ENCODE data around the gene TACC3.

Gene TACC3

GRCh38 chr4:1756079-1756478 lies 34.8 kb downstream of the TACC3 start:
- no peak for ATAC-seq
- H3K27me3 Mint-ChIP-seq = peaks cover 24% of the 10 kb centered on the region
- no peak overlapping the region for H3K4me3 Mint-ChIP-seq
- no peaks in the 10 kb centered on the region for H3K36me3 Mint-ChIP-seq
- no peaks in the 10 kb centered on the region for H3K9me3 Mint-ChIP-seq
- H3K27ac Mint-ChIP-seq = no peak overlapping the region
- H3K4me1 Mint-ChIP-seq = peaks cover 7% of the 10 kb centered on the region

- Mint-ChIP-seq H3K4me3 (no peak overlapping the region), H3K4me1 (peaks cover 7% of the 10 kb centered on the region)
These were observed 35.8 kb downstream of the TACC3 start for GRCh38 chr4:1756893-1757779.

GRCh38 chr4:1757836-1758235 lies 36.5 kb downstream of the TACC3 start:
- Mint-ChIP-seq H3K27me3 (peaks cover 41% of the 10 kb centered on the region), H3K36me3 (no peaks in the 10 kb centered on the region), H3K9me3 (no peaks in the 10 kb centered on the region), H3K27ac (no peak overlapping the region), H3K4me1 (peaks cover 7% of the 10 kb centered on the region), H3K4me3 (no peak overlapping the region)
- ATAC-seq = no peak

More at GRCh38 chr4:1756893-1757779, 35.8 kb downstream of the TACC3 start:
- H3K9me3 Mint-ChIP-seq = no peaks in the 10 kb centered on the region
- H3K36me3 Mint-ChIP-seq = no peaks in the 10 kb centered on the region
- ATAC-seq = no peak
- peaks cover 34% of the 10 kb centered on the region for H3K27me3 Mint-ChIP-seq
- H3K27ac Mint-ChIP-seq = no peak overlapping the region

- H3K9me3 Mint-ChIP-seq = no peaks in the 10 kb centered on the region
- ATAC-seq = no peak
- H3K27ac Mint-ChIP-seq = no peak overlapping the region
- no peaks in the 10 kb centered on the region for H3K36me3 Mint-ChIP-seq
- H3K27me3 Mint-ChIP-seq = peaks cover 43% of the 10 kb centered on the region
- H3K4me3 Mint-ChIP-seq = no peak overlapping the region
- peaks cover 7% of the 10 kb centered on the region for H3K4me1 Mint-ChIP-seq
These were observed 37.2 kb downstream of the TACC3 start for GRCh38 chr4:1758306-1759121.

GRCh38 chr4:1759170-1759817 lies 38.0 kb downstream of the TACC3 start:
- Mint-ChIP-seq H3K4me1 (peaks cover 5% of the 10 kb centered on the region), H3K9me3 (no peaks in the 10 kb centered on the region), H3K27ac (no peak overlapping the region), H3K36me3 (no peaks in the 10 kb centered on the region), H3K4me3 (no peak overlapping the region), H3K27me3 (peaks cover 51% of the 10 kb centered on the region)
- ATAC-seq = no peak

GRCh38 chr4:1759818-1760223 lies 38.5 kb downstream of the TACC3 start:
- H3K4me1 Mint-ChIP-seq = peaks cover 1% of the 10 kb centered on the region
- no peak overlapping the region for H3K27ac Mint-ChIP-seq
- H3K4me3 Mint-ChIP-seq = no peak overlapping the region
- ATAC-seq = no peak
- peaks cover 54% of the 10 kb centered on the region for H3K27me3 Mint-ChIP-seq
- no peaks in the 10 kb centered on the region for H3K36me3 Mint-ChIP-seq
- no peaks in the 10 kb centered on the region for H3K9me3 Mint-ChIP-seq

- no peak overlapping the region for H3K27ac Mint-ChIP-seq
- H3K27me3 Mint-ChIP-seq = peaks cover 62% of the 10 kb centered on the region
- H3K36me3 Mint-ChIP-seq = no peaks in the 10 kb centered on the region
- peaks cover 9% of the 10 kb centered on the region for H3K4me1 Mint-ChIP-seq
- H3K9me3 Mint-ChIP-seq = no peaks in the 10 kb centered on the region
- no peak overlapping the region for H3K4me3 Mint-ChIP-seq
- ATAC-seq = no peak
These were observed 39.3 kb downstream of the TACC3 start for GRCh38 chr4:1760521-1761071.

- no peaks in the 10 kb centered on the region for H3K36me3 Mint-ChIP-seq
- no peak overlapping the region for H3K4me3 Mint-ChIP-seq
- peaks cover 67% of the 10 kb centered on the region for H3K27me3 Mint-ChIP-seq
- no peaks in the 10 kb centered on the region for H3K9me3 Mint-ChIP-seq
- ATAC-seq = peak; percentile 53
- H3K27ac Mint-ChIP-seq = no peak overlapping the region
- H3K4me1 Mint-ChIP-seq = peaks cover 15% of the 10 kb centered on the region
These were observed 39.9 kb downstream of the TACC3 start for GRCh38 chr4:1761130-1761689.

- peaks cover 65% of the 10 kb centered on the region for H3K27me3 Mint-ChIP-seq
- no peak overlapping the region for H3K27ac Mint-ChIP-seq
- no peaks in the 10 kb centered on the region for H3K36me3 Mint-ChIP-seq
- H3K4me1 Mint-ChIP-seq = peaks cover 16% of the 10 kb centered on the region
- no peak overlapping the region for H3K4me3 Mint-ChIP-seq
- H3K9me3 Mint-ChIP-seq = no peaks in the 10 kb centered on the region
- no peak for ATAC-seq
These were observed 41.1 kb downstream of the TACC3 start for GRCh38 chr4:1762264-1763010.

GRCh38 chr4:1763070-1763549 lies 41.8 kb downstream of the TACC3 start:
- Mint-ChIP-seq H3K36me3 (no peaks in the 10 kb centered on the region), H3K4me1 (peaks cover 21% of the 10 kb centered on the region), H3K4me3 (no peak overlapping the region), H3K27ac (no peak overlapping the region), H3K27me3 (peaks cover 61% of the 10 kb centered on the region), H3K9me3 (no peaks in the 10 kb centered on the region)
- ATAC-seq = no peak

GRCh38 chr4:1763550-1764080 lies 42.3 kb downstream of the TACC3 start:
- H3K4me1 Mint-ChIP-seq = peaks cover 26% of the 10 kb centered on the region
- H3K27ac Mint-ChIP-seq = no peak overlapping the region
- H3K9me3 Mint-ChIP-seq = no peaks in the 10 kb centered on the region
- H3K36me3 Mint-ChIP-seq = no peaks in the 10 kb centered on the region
- peaks cover 62% of the 10 kb centered on the region for H3K27me3 Mint-ChIP-seq
- H3K4me3 Mint-ChIP-seq = no peak overlapping the region
- no peak for ATAC-seq

- no peak for ATAC-seq
- no peaks in the 10 kb centered on the region for H3K9me3 Mint-ChIP-seq
- H3K27me3 Mint-ChIP-seq = peaks cover 70% of the 10 kb centered on the region
- H3K4me1 Mint-ChIP-seq = peaks cover 28% of the 10 kb centered on the region
- no peaks in the 10 kb centered on the region for H3K36me3 Mint-ChIP-seq
- no peak overlapping the region for H3K4me3 Mint-ChIP-seq
- H3K27ac Mint-ChIP-seq = no peak overlapping the region
These were observed 43.3 kb downstream of the TACC3 start for GRCh38 chr4:1764670-1765069.

- H3K4me3 Mint-ChIP-seq = no peak overlapping the region
- H3K27ac Mint-ChIP-seq = no peak overlapping the region
- no peaks in the 10 kb centered on the region for H3K9me3 Mint-ChIP-seq
- ATAC-seq = no peak
- H3K36me3 Mint-ChIP-seq = no peaks in the 10 kb centered on the region
- peaks cover 64% of the 10 kb centered on the region for H3K27me3 Mint-ChIP-seq
- peaks cover 28% of the 10 kb centered on the region for H3K4me1 Mint-ChIP-seq
These were observed 44.2 kb downstream of the TACC3 start for GRCh38 chr4:1765409-1766072.

All from stimulated activated memory B cell treated with anti-CD40 and anti-IgM and Interleukin-4, amounts not matched to agents 10 μg/mL and 1 μg/mL and 100 μg/mL, for 72 hours (primary cell).